Fibroblast of the aortic adventitia (primary cell): Measurements from ENCODE around the gene CACNA2D2. TPM values are rescaled to one million over a fixed set of nuclear protein-coding genes. Genes with fewer than 3 reads are reported as not detected.

ENCODE experiments used
- DNase-seq: peaks from one replicate; pipeline ENCODE4 v3.0.0-alpha.2; 2010; ENCODE audit warnings: low read depth
- H3K4me3 ChIP-seq: 2 replicates; pipeline ENCODE4 v1.5.1; 2011; ENCODE audit warnings: low read depth, mild to moderate bottlenecking, control low read depth, low read length, moderate library complexity
- CTCF ChIP-seq: IDR thresholded peaks from 2 replicates; pipeline ENCODE4 v1.5.1; 2011; ENCODE audit warnings: mild to moderate bottlenecking, low read length, control low read depth, inconsistent platforms; ENCODE audit not compliant: insufficient read depth
- total RNA-seq: library from RNA; depleted of rRNA; stranded (reverse); fragments of >200 nt; gene quantifications from 2 replicates; pipeline ENCODE4 v1.2.3, GENCODE V29; 2012; ENCODE audit warnings: low replicate concordance

The CACNA2D2 gene
- total RNA-seq, 1 donor, result not detected

- DNase-seq, result no peak
- no peak for TF ChIP-seq CTCF
- no peak overlapping the region for H3K4me3 ChIP-seq
These were observed 150.0 kb downstream of the CACNA2D2 start for GRCh38 chr3:50353245-50354004.

- TF ChIP-seq CTCF, result peak; percentile 30
- H3K4me3 ChIP-seq, result no peak overlapping the region
- DNase-seq, result peak; percentile 21
These were observed 150.7 kb downstream of the CACNA2D2 start for GRCh38 chr3:50352781-50353180.

GRCh38 chr3:50351323-50351697, 152.1 kb downstream of the CACNA2D2 start:
- no peak for DNase-seq
- peak overlapping the region; percentile 98 for H3K4me3 ChIP-seq
- TF ChIP-seq CTCF, result no peak

GRCh38 chr3:50350527-50351322, 152.7 kb downstream of the CACNA2D2 start, which contains the start of the genes CYB561D2 and NPRL2:
Gene CYB561D2, plus strand, starts transcription at chr3:50350862. Its CDS starts 572 bp downstream, at chr3:50351434.
Gene NPRL2, minus strand, starts transcription at chr3:50350775. Its CDS starts 123 bp downstream, at chr3:50350652.
- no peak for TF ChIP-seq CTCF
- peak within 1 kb of the TSS; percentile 98 for H3K4me3 ChIP-seq
- peak; percentile 87 for DNase-seq

- H3K4me3 ChIP-seq, result peak overlapping the region; percentile 98
- no peak for DNase-seq
- no peak for TF ChIP-seq CTCF
These were observed 153.3 kb downstream of the CACNA2D2 start for GRCh38 chr3:50350213-50350526.

GRCh38 chr3:50347187-50347813, 156.1 kb downstream of the CACNA2D2 start:
- peak; percentile 63 for TF ChIP-seq CTCF
- no peak overlapping the region for H3K4me3 ChIP-seq
- DNase-seq, result peak; percentile 75
